ENCODE results near the gene SKAP2. TPM values are rescaled to one million over a fixed set of nuclear protein-coding genes. Genes with fewer than 3 reads are reported as not detected.

The SKAP2 gene
- total RNA-seq, 1 experiment from 2014 or later, result 3.2 TPM

DNA sequence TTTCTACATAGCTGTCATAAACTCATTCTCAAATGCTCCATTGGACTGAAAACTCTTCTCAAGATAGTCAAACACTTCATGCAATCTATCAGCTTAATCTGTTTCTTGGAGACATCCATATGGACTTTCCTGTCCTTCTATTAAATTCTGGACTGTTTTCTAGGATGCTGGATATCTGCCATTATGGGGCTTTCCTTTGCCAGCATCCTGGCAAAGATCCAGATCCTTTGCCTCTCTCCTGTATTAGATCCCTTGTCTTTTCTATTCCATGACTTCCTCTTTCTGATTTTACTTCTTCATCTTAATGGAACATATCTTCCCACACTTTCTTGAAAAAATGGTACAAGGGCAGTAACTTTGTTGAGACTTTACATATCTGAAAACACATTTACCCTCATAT lies 35.9 kb upstream of the SKAP2 start:
- no peak overlapping the region for H3T11ph ChIP-seq (ENCODE audit: low read length)
- no peak overlapping the region for H3K18ac ChIP-seq (ENCODE audit: insufficient read length, low read depth, low read length)
- H3K23me2 ChIP-seq (ENCODE audit: insufficient read length, low read depth, low read length, poor library complexity, severe bottlenecking), result no peaks in the 10 kb centered on the region
- no peak overlapping the region for H3K27ac Mint-ChIP-seq
- H2BK120ac ChIP-seq (ENCODE audit: low read depth, low read length, poor library complexity, severe bottlenecking), result no peak overlapping the region
- no peaks in the 10 kb centered on the region for H3K79me1 ChIP-seq (ENCODE audit: insufficient read depth, low read depth, low read length, poor library complexity, severe bottlenecking)
- H3K9me3 ChIP-seq (ENCODE audit: control insufficient read depth, low read depth, low read length), result no peaks in the 10 kb centered on the region
- no peak overlapping the region for H4K8ac ChIP-seq (replicated peaks; ENCODE audit: insufficient read length, low read depth, low read length)
- H3K27me3 Mint-ChIP-seq (ENCODE audit: low read depth), result peaks cover under 1% of the 10 kb centered on the region; the same call in 1 of the 2 replicates
- no peak overlapping the region for H2BK15ac ChIP-seq (ENCODE audit: low read depth, low read length)
- H4K5ac ChIP-seq (ENCODE audit: insufficient read length, low read depth, low read length), result no peak overlapping the region
- no peak overlapping the region for H2BK5ac ChIP-seq (ENCODE audit: insufficient read length, low read length)
- no peaks in the 10 kb centered on the region for H3K4me1 Mint-ChIP-seq
- H3K79me2 ChIP-seq (ENCODE audit: insufficient read depth, low read length), result no peaks in the 10 kb centered on the region
- no peak overlapping the region for H3K4me3 Mint-ChIP-seq
- H2BK12ac ChIP-seq (ENCODE audit: insufficient read length, low read depth, low read length), result no peak overlapping the region
- H2AK5ac ChIP-seq (ENCODE audit: insufficient read length, low read length), result no peak overlapping the region
- H3K27ac ChIP-seq (ENCODE audit: insufficient read length, low read depth, low read length), result no peak overlapping the region
- H3K4me1 ChIP-seq (ENCODE audit: insufficient read depth, low read length), result no peaks in the 10 kb centered on the region
- H3K9me3 Mint-ChIP-seq, result peaks cover 0 to 2% of the 10 kb centered on the region in 2 experiments; a peak in 1 of 5 replicates
- H3K9ac ChIP-seq (ENCODE audit: extremely low read depth, insufficient read length, low read length), result no peak overlapping the region
- TF ChIP-seq, protein P1, sequence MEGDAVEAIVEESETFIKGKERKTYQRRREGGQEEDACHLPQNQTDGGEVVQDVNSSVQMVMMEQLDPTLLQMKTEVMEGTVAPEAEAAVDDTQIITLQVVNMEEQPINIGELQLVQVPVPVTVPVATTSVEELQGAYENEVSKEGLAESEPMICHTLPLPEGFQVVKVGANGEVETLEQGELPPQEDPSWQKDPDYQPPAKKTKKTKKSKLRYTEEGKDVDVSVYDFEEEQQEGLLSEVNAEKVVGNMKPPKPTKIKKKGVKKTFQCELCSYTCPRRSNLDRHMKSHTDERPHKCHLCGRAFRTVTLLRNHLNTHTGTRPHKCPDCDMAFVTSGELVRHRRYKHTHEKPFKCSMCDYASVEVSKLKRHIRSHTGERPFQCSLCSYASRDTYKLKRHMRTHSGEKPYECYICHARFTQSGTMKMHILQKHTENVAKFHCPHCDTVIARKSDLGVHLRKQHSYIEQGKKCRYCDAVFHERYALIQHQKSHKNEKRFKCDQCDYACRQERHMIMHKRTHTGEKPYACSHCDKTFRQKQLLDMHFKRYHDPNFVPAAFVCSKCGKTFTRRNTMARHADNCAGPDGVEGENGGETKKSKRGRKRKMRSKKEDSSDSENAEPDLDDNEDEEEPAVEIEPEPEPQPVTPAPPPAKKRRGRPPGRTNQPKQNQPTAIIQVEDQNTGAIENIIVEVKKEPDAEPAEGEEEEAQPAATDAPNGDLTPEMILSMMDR (conservative IDR thresholded peaks at IDR 0.05), result no peak
- no peaks in the 10 kb centered on the region for H4K20me1 ChIP-seq (ENCODE audit: control insufficient read depth, insufficient read depth, insufficient read length)
- no peak overlapping the region for H3K4me2 ChIP-seq (ENCODE audit: insufficient read depth, insufficient read length, low read length)
- DNase-seq, result no peak
- no peaks in the 10 kb centered on the region; the same call in 1 of the 2 replicates for H3K27me3 ChIP-seq (ENCODE audit: insufficient read depth, low read length)
- H2AFZ ChIP-seq (ENCODE audit: low read length), result no peak overlapping the region
- no peak overlapping the region for H2BK20ac ChIP-seq (ENCODE audit: low read depth, low read length, poor library complexity, severe bottlenecking)
- no peak overlapping the region for H3K56ac ChIP-seq (ENCODE audit: insufficient read length, low read depth, low read length)
- H3K23ac ChIP-seq (ENCODE audit: insufficient read length, low read depth, low read length), result no peak overlapping the region
- 0 out of 7 replicates have a peak, but pooled peaks cover 0 to 1% (median 0%) of the 10 kb centered on the region in 3 experiments for H3K36me3 Mint-ChIP-seq (ENCODE audit: insufficient read depth in 1 of 3, low read depth in 3 of 3)
- no peak overlapping the region for H3K14ac ChIP-seq (ENCODE audit: insufficient read depth, low read length)
- no peak overlapping the region for H3K4ac ChIP-seq (ENCODE audit: low read depth, low read length)
- H4K91ac ChIP-seq (ENCODE audit: insufficient read length, low read depth, low read length), result no peak overlapping the region

Measured in H9 (cell line).